PC-9 (cell line): ENCODE data around the gene DENND11.

Experiments used
- CTCF ChIP-seq: fragments of 200-600 bp; sonication (generic); conservative IDR thresholded peaks from 2 replicates; pipeline ENCODE4 v1.6.1; 2017; ENCODE audit warnings: mixed run types, antibody characterized with exemption, mild to moderate bottlenecking, moderate library complexity
- EZH2 ChIP-seq: fragments of 200-600 bp; sonication (generic); IDR thresholded peaks from 2 replicates; pipeline ENCODE4 v1.8.0; 2017; ENCODE audit warnings: antibody characterized with exemption, low read depth

DNA sequence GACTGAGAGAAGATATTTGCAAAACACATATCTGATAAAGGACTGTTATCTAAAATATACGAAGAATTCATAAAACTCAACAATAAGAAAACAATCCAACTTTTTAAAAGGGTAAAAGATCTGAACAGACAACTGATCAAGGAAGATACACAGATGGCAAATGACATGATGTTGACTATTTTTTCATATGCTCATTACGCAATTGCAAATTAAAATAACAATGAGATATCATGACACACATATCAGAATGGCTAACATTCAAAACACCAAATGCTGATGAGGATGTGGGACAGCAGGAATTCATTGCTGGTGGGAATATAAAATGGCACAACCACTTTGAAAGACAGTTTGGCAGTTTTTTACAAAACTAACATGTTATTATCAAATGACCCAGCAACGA lies 8.9 kb downstream of the DENND11 start:
- TF ChIP-seq CTCF (no peak), EZH2 (no peak)
